LoVo (cell line): Measurements from ENCODE around the gene SPTBN4.
"Not testable (repeated sequence)": the region's sequence is repeated elsewhere in the genome, so short reads cannot be mapped to it uniquely, and the experiment has no call there.

Experiments
- DNase-seq: peaks from one replicate; pipeline ENCODE4 v3.0.0-alpha.2; 2016; ENCODE audit warnings: low spot score

The SPTBN4 gene

DNA sequence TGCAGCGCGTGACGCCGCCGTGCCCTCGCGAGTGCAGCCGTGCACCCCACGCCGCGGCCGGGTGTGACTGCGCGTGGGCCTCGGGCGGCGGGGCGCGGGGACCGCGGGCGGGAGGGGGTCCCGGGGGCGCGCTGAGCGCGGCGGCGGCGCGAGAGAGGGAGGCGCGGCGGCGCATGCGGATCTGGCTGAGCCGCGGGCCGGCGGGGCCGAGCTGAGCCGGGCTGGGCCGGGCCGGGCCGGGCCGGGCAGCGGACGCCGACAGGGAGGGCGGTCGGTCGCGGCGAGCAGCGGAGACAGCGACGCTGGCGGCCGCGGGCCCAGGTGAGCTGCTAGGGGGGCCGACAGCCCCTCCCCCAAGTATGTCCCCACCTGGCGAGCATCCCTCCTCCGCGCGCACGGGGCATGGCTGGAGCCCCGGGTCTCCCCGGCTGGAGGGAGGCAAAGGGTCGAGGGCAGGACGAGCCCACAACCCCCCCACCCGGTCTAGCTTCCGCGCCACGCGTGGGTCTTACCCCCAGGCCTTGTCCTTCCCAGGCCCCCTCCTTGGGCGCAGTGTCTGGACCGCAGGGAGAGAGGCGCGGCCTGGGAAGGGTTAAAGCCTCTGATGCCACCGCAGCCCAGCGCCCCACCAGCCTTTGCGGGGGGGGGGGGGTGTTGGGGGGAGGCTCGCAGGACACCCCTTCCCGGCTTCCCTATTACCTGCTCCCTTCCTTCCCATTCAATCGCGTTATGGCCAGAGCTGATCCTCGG is at the start of gene SPTBN4:
SPTBN4 (plus strand) TSS at position 17 of the 750 bp plus-strand sequence. CDS start 5,621 bp downstream, outside the sequence.
- DNase-seq: no peak

DNA sequence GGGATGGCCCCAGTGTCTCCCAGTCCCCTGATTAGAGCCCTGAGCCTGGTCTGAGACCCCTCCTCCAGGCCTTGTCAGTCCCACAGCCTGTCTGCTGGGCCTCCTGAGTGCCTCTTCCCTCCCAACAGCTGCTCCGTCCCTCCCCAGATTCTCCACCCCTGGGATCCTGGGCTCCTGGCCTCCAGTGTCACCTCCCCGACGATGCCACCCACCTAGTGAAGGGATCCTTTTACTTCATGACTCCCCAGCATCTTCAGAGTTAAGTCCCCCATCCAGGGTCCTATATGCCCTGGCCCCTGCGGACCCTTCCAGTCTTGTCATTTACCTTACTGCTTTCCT is 49.2 kb upstream of the SPTBN4 start:
- no peak for DNase-seq

DNA sequence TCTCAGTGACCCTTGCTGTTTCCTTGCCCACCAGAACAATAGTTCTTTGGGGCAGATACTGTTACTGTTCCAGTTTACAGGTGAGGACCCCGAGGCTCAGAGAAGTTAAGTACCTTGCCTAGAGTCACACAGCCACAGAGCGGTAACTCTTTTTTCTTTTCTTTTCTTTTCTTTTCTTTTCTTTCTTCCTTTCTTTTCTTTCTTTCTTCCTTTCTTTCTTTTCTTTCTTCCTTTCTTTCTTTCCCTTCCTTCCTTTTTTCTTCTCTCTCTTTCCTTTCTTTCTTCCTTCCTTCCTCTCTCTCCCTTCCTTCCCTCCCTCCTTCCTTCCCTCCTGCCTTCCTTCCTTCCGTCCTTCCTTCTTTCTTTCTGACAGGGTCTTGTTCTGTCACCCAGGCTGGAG is 48.8 kb upstream of the SPTBN4 start:
- no peak for DNase-seq

DNA sequence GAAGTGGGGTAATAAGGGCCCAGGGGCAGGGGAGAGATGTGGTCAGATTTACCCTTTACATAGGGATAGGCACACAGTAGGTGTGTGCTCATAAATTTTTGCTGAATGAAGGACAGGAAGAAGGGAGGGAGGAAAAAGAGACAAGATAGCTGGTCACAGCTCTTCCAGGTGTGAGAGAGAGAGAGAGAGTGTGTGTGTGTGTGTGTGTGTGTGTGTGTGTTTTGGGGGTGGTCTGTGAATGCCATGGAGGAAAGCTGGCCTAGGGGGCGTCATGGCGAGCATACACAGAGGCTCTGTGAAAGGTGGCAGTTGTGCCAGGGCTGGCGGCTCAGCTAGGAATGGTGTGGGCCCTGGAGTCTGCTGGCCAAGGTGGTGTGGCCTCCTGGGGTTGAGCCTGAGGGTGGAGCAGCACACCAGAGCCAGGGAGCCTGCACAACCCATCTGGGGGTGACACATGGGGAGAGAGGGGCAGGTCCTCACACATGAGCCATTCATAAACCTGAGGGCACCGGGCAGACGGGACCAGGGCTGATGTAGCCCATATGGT is 47.7 kb upstream of the SPTBN4 start:
- no peak for DNase-seq

DNA sequence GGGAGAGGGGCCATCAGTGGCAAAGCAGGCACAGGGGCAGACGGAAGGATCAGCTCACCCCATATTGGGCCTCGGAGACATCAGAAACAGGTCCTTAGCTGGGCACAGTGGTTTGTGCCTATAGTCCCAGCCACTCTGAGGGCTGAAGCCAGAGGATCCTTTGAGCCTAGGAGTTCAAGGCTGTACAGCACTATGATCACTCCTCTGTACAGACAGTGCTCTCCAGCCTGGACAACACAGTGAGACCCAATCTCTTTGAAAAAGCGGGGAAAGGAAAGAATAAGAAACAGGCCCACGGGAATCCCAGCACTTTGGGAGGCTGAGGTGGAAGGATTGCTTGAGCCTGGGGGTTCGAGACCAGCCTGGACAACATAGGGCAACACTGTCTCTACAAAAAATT is 47.0 kb upstream of the SPTBN4 start:
- DNase-seq: no peak

DNA sequence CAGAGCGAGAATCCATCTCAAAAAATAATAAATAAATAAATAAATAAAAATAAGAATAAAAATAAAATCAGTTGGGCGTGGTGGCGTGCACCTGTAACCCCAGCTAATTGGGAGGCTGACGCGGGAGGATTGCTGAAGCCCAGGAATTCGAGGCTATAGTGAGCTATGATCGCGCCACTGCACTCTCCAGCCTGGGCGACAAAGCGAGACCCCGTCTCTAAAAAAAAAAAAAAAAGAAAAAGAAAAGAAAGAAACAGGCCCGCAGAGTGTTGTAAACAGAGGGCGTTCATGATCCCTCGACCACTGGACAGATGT is 46.4 kb upstream of the SPTBN4 start:
- DNase-seq: no peak

DNA sequence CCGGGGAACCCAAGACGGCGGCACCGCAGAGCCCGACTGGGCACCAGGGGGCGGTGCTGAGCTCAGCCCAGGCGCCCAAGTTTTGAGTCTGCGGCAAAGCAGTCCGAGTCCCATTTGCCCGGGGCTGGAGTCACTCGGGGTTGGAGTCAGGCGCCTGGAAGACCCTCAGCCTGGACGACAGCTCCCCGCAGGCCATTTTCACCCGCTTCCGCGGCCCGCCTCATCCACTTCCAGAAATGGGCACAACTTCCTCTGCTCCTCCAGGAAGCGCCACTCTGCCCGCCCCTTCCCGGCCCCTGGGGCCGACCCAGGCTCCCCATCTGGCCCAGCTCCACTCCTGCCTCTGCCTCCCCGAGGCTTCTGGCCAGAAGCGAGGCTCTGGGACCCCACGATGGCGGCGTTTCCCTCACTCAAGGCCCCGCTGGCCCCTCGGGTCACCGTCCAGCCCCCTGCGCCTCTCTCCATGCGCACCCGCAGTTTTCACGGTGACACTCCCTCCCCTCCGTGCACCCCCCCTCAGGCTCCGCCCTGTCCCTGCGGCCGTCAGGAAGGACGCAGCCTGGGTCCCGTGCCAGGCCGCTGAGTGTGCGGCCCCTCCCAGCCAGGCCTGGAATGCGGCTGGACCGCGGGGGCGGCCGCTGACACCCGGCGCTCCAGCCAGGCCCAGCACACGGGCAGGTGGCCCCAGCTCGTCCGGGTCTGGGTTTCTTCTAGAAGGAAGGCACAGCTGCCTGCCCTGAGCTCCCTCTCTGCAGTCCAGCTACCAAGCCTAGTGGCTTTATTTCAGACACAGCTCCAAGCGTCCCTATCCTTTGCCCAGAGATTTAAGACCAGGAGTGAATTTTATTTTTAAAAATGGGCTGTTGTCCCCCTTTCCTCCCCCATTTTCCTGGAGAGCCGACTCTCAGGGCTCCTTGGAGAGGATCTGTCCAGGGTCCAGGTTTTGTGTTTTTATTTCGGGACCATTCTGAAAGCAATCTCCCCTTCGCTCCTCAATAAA is 45.7 kb upstream of the SPTBN4 start:
- DNase-seq: peak; percentile 90

DNA sequence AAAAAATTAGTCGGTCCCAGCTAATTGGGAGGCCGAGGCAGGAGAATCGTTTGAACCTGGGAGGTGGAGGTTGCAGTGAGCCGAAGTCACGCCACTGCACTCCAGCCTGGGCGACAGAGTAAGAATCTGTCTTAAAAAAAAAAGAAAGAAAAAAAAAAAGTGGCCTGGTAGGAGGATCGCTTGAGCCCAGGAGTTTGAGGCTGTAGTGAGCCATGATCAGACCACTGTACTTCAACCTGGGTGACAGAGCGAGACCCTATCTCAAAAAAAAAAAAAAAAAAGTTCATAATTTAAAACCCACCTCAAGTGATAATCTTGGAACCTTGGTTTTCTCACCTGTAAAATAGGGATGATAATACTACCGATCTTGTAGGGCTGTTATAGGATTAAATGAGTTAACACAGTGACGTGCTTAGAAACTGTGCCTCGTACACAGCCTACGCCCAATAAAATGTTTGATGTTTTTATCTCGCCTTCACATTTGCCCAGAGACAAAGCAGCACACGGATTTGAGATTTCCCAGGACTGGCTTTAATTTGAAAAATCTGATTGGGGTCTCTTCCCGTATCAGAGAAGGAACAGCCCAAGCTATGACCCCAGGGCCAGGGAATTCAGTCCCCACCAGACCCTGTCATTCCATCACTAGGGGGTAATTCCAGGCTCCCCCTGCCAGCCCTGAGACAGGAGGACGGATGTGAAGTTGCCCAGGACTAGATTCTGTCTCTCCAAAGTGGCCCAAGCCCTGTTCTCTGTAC is 44.6 kb upstream of the SPTBN4 start:
- no peak for DNase-seq

DNA sequence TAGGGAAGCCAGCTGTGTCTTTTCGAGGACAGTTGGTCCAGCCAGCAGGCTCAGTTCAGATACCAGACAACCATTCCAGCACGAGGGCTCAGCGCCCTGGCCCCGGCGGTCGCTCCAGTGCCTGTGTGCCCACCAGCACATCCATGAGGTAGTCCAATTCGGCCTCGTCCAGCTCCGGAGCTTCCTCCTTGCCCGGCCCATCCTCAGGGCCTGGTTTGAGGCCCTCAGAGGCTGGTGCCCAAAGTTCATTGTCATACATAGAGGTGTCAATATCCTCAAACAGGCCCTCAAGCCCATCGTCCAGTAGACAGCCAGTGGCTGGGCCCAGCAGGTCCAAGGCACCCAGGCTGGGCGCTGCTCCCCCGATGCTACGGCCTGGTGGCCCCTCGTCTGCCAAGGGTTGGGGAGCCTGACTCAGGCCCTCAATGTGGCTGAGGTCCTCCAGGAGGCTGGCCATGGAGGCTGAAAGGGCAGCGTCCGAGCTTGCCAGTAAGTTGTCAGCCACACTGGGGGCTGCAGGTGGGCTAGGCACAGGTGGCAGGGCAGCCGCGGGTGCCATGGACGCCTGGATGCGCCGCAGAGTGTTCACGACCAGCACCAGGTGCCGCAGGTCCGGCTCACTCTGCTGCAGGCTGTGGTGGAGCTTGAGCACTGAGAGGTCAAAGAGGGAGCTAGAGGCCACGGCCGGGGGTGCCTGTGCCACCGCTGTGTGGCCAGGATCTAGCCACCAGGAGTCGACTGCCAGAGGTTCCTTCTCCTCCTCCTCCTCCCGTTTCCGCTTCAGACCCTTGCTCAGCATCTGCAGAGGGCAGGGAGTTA is 43.8 kb upstream of the SPTBN4 start:
- no peak for DNase-seq

DNA sequence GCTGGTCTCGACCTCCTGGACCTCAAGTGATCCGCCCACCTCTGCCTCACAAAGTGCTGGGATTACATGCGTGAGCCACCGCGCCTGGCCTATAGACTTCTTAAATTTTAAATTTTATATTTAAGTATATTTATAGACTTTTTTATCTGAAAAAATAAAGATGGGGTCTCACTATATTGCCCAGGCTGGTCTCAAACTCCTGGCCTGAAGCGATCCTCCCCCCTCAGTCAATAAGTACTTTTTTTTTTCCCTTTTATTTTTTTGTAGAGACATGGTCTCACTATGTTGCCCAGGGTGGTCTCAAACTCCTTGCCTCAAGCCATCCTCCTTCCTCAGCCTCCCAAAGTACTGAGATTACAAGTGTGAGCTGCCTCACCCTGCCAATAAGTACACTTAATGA is 42.9 kb upstream of the SPTBN4 start:
- DNase-seq: no peak

DNA sequence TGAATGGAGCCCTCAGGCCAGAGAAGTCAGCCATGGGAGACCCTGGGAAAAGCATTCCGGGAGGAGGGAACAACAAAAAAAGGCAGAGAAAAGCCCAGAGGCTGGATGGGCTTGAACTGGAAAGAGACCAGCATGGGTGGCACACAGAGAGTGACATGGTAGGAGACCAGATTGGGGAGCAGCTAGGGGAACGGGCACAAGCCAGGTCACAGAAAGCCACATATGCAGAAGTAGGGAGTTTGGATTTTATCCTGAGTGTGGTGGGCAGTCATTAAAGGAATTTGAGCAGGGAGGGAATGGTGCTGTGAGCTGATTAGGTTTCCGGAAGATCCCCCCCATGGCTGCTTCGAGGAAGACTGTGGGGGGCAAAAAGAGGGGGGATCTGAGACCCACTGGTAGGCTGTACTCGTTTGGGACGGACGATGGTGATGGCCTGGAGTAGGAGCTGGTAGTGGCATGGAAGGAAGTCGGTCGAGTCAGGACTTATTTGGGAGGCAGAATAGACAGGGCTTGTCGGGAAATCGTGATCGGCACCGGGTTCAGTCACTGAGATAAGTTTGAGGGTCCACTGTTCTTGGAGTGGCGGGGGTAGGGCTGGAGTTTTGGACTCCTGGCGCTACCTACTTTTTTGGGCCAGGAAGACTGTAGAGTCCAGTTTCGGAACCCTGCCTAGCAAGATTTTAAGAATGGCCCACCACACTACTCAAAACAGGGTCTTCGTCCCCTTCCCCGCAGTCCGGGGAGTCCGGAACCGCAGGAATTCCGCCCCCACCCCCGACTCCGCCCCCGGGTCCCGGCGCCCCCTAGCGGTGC is 42.0 kb upstream of the SPTBN4 start:
- DNase-seq: no peak

DNA sequence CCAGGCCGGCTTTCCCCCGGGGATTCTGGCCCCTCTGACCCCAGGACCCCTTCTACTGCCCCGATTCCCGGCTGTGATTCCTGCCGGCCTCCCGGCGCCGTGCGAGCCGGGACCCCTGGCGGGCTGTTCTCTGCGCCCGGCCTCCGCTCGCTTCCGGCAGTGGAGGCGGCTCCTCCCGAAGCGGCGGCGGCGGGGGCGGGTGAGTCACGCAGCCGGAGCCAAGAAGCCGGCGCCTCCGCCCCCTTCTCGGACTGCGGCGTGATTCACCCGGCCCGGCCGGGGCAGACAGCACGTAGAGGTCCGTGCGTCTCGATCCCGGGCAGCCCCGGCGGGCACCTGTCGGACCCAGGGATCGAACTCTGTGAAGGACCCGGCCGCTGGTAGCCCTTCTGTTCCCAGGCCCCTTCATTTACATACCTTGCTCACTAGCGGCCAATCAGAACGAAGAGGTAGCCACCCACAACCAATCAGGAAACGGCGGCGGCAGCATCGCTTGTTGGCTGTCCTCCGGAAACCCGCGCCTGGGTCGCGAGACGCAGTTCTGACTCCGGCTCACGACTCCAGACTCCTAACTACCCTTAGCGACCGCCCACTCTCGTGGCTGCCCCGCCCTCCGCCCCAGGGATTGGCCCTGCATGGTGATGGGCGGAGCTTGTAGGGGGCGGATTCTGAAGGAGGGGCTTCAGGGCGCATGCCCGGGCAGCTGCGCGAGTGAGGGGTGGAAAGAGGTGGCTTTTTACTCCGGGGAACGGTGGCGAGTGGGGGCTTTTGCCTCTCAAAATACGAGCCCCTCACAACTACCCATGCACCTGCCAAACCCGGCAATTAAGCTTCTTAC is 41.1 kb upstream of the SPTBN4 start, which contains the start of gene SERTAD1:
SERTAD1 (minus strand) TSS at position 543 of the 838 bp plus-strand sequence. CDS start 2,446 bp downstream, outside the sequence.
- DNase-seq: peak; percentile 99

DNA sequence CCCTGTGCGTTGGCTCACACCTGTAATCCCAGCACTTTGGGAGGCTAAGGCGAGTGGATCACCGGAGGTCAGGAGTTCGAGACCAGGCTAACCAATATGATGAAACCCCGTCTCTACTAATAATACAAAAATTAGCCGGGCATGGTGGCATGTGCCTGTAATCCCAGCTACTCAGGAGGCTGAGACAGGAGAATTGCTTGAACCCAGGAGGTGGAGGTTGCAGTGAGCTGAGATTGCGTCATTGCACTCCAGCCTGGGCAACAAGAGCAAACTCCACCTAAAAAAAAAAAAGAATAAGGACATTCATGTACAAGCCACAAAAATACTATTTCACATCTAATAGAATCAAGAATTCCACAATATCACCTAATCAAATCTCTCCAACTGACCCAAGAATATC is 38.6 kb upstream of the SPTBN4 start:
- DNase-seq: not testable (repeated sequence)

DNA sequence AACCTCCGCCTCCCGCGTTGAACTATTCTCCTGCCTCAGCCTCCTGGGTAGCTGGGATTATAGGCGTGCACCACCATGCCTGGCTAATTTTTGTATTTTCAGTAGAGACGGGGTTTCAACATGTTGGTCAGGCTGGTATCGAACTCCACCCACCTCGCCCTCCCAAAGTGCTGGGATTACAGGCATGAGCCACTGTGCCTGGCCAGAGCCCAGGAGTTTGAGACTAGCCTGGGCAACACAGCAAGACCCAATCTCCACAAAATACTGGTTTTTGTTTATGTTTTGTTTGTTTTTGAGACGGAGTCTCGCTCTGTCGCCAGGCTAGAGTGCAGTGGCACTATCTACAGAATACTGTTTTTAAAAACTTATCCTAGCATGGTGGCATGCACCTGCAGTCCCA is 36.6 kb upstream of the SPTBN4 start:
- DNase-seq: not testable (repeated sequence)

DNA sequence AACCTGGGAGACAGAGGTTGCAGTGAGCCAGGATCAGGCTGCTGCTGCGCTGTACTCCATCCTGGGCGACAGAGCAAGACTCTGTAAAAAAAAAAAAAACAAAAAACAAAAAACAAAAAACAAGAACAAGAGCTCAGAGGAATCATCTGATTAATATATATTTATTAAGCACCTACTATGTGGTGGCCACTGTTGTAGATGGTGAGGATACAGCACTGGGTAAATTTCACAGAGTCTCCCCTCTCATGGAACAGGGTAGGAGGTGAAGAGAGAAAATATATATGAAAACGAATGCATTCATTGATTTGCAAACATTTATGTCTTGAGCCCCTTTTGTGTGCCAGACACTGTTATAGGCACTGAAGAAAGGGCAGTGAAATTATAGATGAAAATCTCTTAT is 35.1 kb upstream of the SPTBN4 start:
- no peak for DNase-seq

DNA sequence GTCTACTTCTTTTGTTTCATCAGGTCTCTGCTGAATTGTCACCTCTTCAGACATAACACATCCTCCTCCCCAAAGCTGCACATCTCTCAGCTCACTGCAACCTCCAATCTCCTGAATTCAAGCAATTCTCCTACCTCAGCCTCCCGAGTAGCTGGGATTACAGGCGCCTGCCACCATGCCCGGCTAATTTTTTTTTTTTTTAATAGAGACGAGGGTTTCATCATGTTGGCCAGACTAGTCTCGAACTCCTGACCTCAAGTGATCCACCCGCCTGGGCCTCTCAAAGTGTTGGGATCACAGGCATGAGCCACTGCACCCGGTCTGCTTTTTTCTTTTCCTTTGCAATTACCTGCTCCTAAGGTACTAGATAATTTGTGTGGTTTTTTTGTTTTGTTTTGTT is 34.0 kb upstream of the SPTBN4 start:
- not testable (repeated sequence) for DNase-seq

DNA sequence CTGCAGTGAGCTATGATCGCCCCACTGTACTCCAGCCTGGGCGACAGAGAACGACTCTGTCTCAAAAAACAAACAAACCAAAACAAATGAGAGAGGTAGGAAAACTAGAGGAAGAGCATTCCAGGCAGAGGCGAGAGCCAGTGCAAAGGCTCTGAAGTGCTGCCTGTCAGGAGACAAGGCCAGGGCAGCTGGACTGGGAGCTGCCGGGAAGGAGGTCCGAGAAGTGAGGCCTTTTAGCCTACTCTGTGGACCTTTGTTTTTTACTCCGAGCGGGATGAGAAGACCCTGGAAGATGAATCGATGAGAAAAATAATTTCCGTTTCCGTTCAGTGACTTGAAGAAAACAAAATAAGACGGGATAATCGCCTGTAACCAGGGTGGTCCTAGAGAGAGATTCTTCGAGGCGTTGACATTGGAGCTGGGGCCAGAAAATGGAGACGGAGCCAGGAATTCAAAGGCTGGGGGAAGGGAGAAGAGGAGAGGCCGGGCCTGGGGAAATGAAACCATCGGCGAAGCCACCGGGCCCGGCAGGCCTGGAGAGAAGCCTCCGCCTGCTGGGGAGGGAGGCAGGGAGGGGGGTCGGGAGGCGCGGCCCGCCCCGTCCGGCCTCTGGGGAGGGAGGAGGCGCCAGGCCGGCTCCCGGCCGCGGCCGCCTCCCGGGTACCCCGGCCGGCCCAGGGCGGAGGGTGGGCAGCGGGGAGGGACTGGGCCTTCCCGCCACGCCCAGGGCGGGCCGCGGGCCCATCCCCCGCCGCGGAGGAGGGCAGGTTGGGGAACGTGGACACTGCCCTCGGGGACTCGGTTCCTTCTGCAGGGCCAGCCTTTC is 33.2 kb upstream of the SPTBN4 start:
- peak; percentile 75 for DNase-seq

DNA sequence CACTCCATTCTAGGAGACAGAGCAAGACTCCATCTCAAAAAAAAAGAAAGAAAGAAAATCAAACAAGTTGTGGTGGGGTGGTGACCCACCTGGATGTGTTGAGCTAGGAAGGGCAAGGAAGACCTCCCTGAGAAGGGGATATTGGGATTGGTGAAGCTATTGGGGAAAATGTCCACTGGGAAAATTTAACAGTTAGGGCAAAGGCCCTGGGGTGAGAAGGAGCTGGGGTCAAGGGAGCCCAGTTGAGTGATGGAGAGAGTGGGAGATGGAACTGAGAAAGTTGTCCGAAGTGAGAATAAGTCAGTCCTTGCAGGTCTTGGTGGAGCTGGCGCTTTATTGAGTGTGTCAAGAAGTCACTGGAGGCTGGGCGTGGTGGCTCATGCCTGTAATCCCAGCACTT is 28.5 kb upstream of the SPTBN4 start:
- DNase-seq: no peak
